BE2C (cell line): Measurements from ENCODE around the gene PPP6R2.
"Not testable (repeated sequence)": the region's sequence is repeated elsewhere in the genome, so short reads cannot be mapped to it uniquely, and the experiment has no call there.

Experiments used
- DNase-seq: peaks from one replicate; pipeline ENCODE4 v3.0.0-alpha.2; 2020
- H3K27me3 ChIP-seq: fragments of 250-450 bp; sonication (Bioruptor Pico); 2 replicates; pipeline ENCODE4 v1.5.1; 2020; ENCODE audit warnings: mild to moderate bottlenecking
- H3K36me3 ChIP-seq: fragments of 250-450 bp; sonication (Bioruptor Pico); 2 replicates; pipeline ENCODE4 v1.5.1; 2020; ENCODE audit warnings: mild to moderate bottlenecking
- H3K4me1 ChIP-seq: fragments of 250-450 bp; sonication (Bioruptor Pico); 2 replicates; pipeline ENCODE4 v1.5.1; 2020
- H3K4me3 ChIP-seq: 2 replicates; pipeline ENCODE4 v1.5.1; 2011; ENCODE audit warnings: low read depth, low read length
- H3K9me3 ChIP-seq: fragments of 250-450 bp; sonication (Bioruptor Pico); 2 replicates; pipeline ENCODE4 v1.5.1; 2020
- CTCF ChIP-seq: IDR thresholded peaks from 2 replicates; pipeline ENCODE4 v1.5.1; 2012; ENCODE audit warnings: mild to moderate bottlenecking, low read depth, low read length

Gene PPP6R2

GRCh38 chr22:50400406-50400805 is 57.3 kb downstream of the PPP6R2 start:
- H3K27me3 ChIP-seq = no peaks in the 10 kb centered on the region
- no peak for TF ChIP-seq CTCF
- H3K4me3 ChIP-seq = no peak overlapping the region
- no peaks in the 10 kb centered on the region for H3K9me3 ChIP-seq
- peaks cover 4% of the 10 kb centered on the region; the same call in 1 of the 2 replicates for H3K4me1 ChIP-seq
- no peak for DNase-seq
- H3K36me3 ChIP-seq = peaks cover 14% of the 10 kb centered on the region

GRCh38 chr22:50400931-50401330 is 57.8 kb downstream of the PPP6R2 start:
- no peaks in the 10 kb centered on the region for H3K27me3 ChIP-seq
- no peaks in the 10 kb centered on the region for H3K9me3 ChIP-seq
- no peak for DNase-seq
- no peak overlapping the region for H3K4me3 ChIP-seq
- TF ChIP-seq CTCF = no peak
- peaks cover 4% of the 10 kb centered on the region; the same call in 1 of the 2 replicates for H3K4me1 ChIP-seq
- H3K36me3 ChIP-seq = peaks cover 13% of the 10 kb centered on the region

DNA sequence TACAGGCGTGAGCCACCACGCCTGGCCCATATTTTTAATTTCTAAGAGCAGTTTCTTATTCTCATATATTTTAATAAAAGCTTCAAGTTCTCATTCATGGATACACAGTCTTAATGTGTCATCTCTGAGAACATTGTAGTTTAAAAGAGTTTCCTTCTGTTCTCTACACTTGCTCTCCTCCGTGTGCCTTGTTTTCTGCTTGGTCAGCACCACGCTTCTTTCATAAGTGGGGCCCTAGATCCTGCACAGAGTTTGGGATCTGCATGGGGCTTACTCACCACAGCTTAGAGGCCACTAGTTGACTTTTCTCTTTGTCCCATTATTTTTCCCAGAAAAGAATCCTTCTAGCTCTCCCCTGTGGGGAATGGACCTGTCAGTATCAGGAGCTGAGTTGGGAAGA is 58.8 kb downstream of the PPP6R2 start:
- no peaks in the 10 kb centered on the region for H3K27me3 ChIP-seq
- no peak overlapping the region for H3K4me3 ChIP-seq
- no peaks in the 10 kb centered on the region for H3K9me3 ChIP-seq
- no peak for TF ChIP-seq CTCF
- H3K36me3 ChIP-seq = peaks cover 18% of the 10 kb centered on the region
- H3K4me1 ChIP-seq = peaks cover 4% of the 10 kb centered on the region; the same call in 1 of the 2 replicates
- DNase-seq = no peak

DNA sequence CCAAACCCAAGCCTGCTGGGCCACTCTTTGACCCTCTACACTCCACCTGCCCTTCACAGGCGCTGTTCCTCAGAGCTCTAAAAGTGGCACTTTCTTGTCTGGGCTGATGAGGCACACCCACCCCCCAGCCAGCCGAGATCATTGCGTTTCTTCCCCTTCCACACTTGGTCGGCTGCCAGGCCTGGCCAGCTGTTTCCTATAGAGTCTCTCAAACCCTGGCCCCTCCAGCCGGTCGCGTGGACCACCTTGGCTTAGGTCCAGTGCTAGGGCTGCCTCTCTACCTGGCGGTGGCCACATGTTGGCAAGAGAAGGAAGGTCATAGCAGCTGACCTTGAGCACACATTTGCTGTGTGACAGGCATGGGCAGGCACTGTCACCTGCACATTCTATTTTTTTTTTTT is 60.6 kb downstream of the PPP6R2 start:
- peaks cover 27% of the 10 kb centered on the region for H3K36me3 ChIP-seq
- peaks cover 4% of the 10 kb centered on the region; the same call in 1 of the 2 replicates for H3K4me1 ChIP-seq
- H3K4me3 ChIP-seq = no peak overlapping the region
- TF ChIP-seq CTCF = no peak
- H3K9me3 ChIP-seq = no peaks in the 10 kb centered on the region
- peak; percentile 70 for DNase-seq
- no peaks in the 10 kb centered on the region for H3K27me3 ChIP-seq

GRCh38 chr22:50406416-50407170 is 63.5 kb downstream of the PPP6R2 start:
- H3K9me3 ChIP-seq = no peaks in the 10 kb centered on the region
- no peak overlapping the region for H3K4me3 ChIP-seq
- H3K36me3 ChIP-seq = peaks cover 36% of the 10 kb centered on the region
- no peaks in the 10 kb centered on the region for H3K27me3 ChIP-seq
- TF ChIP-seq CTCF = no peak
- DNase-seq = no peak
- peaks cover 4% of the 10 kb centered on the region; the same call in 1 of the 2 replicates for H3K4me1 ChIP-seq

DNA sequence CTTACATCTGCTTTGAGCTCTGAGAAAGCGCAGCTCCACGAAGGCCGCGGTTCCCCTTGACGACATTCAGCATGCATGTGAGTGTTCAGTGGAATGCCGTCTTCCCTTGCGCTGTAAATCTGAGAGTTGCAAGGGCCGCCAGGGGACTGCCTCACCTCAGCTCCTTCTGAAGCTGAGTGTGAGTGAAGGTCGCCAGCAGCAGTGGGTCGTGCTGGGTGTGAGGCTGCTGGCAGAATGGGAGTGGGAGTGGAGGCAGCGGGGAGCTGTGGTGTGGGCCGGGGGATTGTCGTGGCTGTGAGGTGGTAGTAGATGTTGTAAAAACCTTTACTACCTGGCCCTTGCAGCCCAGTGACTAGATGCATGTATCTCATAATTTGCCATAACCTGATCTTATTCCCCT is 65.2 kb downstream of the PPP6R2 start:
- Histone ChIP-seq H3K27me3 (no peaks in the 10 kb centered on the region), H3K4me1 (peaks cover 4% of the 10 kb centered on the region; the same call in 1 of the 2 replicates), H3K4me3 (no peak overlapping the region), H3K9me3 (no peaks in the 10 kb centered on the region), H3K36me3 (peaks cover 36% of the 10 kb centered on the region)
- TF ChIP-seq CTCF = no peak
- no peak for DNase-seq

DNA sequence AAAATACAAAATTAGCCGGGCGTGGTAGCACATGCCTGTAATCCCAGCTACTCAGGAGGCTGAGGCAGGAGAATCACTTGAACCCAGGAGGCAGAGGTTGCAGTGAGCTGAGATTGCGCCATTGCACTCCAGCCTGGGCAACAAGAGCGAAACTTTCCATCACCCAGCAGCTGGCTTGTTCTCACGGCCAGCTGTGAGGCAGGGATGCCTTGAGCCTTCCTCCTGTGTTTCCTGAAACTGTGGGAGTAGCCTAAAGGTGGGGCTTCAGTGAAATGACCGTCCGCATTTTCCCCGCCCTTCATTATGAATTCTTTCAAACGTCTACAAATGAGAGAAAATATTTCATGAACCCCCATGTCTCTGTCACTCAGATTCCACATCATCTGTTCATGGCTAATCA is 65.8 kb downstream of the PPP6R2 start:
- not testable (repeated sequence) for H3K27me3 ChIP-seq, H3K4me3 ChIP-seq, DNase-seq, H3K4me1 ChIP-seq, H3K9me3 ChIP-seq
- H3K36me3 ChIP-seq = peaks cover 40% of the 10 kb centered on the region
